HG02938 (cell line): Measurements from ENCODE around the gene PTPRZ1.

Source experiments
- ATAC-seq: cut with Tn5 transposase; IDR thresholded peaks from one replicate; pipeline ENCODE4 v1.9.1; 2021; ENCODE audit warnings: mild to moderate bottlenecking, moderate library complexity; ENCODE audit not compliant: unreplicated experiment

PTPRZ1 gene

GRCh38 chr7:122103064-122103463 is 230.1 kb downstream of the PTPRZ1 start:
- no peak for ATAC-seq
